CD4-positive, alpha-beta T cell (primary cell): ENCODE data around the gene SHCBP1L. TPM values are rescaled to one million over a fixed set of nuclear protein-coding genes. Genes with fewer than 3 reads are reported as not detected.

Experiments
- ATAC-seq: fragments of 200-7000 bp; cut with Tn5 transposase; one replicate; pipeline ENCODE4 v1.10.0; 2022; ENCODE audit warnings: mild to moderate bottlenecking; ENCODE audit not compliant: poor library complexity
- CTCF ChIA-PET: fragments of 350-600 bp; sonication (Branson Sonifier 250); formaldehyde crosslinking; loops from one replicate; lab custom pipeline; 2021; ENCODE audit warnings: antibody characterized with exemption, inconsistent platforms; lab: Charles Lee
- POLR2A ChIA-PET: fragments of 350-600 bp; sonication (Branson Sonifier 250); formaldehyde crosslinking; loops from one replicate; lab custom pipeline; 2021; ENCODE audit warnings: antibody characterized with exemption, inconsistent platforms; lab: Charles Lee
- DNase-seq, 14 experiments: peaks; one replicate each; pipeline ENCODE4 v3.0.0-alpha.2; 2013 to 2020; ENCODE audit warnings: mixed read lengths in 2 of 14
- H3K27ac ChIP-seq, 2 donors: one replicate each; pipeline versions ENCODE4 v1.5.1 to v1.7.0; 2013; ENCODE audit warnings: low read length in 2 of 2, low read depth in 1 of 2, mild to moderate bottlenecking in 1 of 2
- H3K27me3 ChIP-seq, 2 experiments: 1 replicate in 1 of 2; 2 replicates in 1 of 2; pipeline versions ENCODE4 v1.6.1 to v1.7.0; 2013; ENCODE audit warnings: low read length in 2 of 2, control low read depth in 1 of 2, mild to moderate bottlenecking in 1 of 2, moderate library complexity in 1 of 2; ENCODE audit not compliant: insufficient read depth in 2 of 2, control insufficient read depth in 1 of 2
- H3K36me3 ChIP-seq: one replicate; pipeline ENCODE4 v1.6.1; 2013; ENCODE audit warnings: low read length, control low read depth; ENCODE audit not compliant: insufficient read depth
- H3K4me1 ChIP-seq: one replicate; pipeline ENCODE4 v1.6.1; 2013; ENCODE audit warnings: low read length, control low read depth; ENCODE audit not compliant: insufficient read depth
- H3K4me3 ChIP-seq: one replicate; pipeline ENCODE4 v1.5.1; 2013; ENCODE audit warnings: mild to moderate bottlenecking, low read length, moderate library complexity
- H3K9me3 ChIP-seq, 2 experiments: 1 replicate in 1 of 2; 2 replicates in 1 of 2; pipeline versions ENCODE4 v1.6.1 to v1.7.0; 2013; ENCODE audit warnings: low read length in 2 of 2, mild to moderate bottlenecking in 2 of 2, control low read depth in 1 of 2, moderate library complexity in 1 of 2; ENCODE audit not compliant: control insufficient read depth in 1 of 2, insufficient read depth in 1 of 2
- H3K27ac Mint-ChIP-seq: one replicate; pipeline ENCODE4 v1.8.0; 2020; ENCODE audit warnings: mixed read lengths
- H3K27me3 Mint-ChIP-seq: one replicate; pipeline ENCODE4 v1.8.0; 2021; ENCODE audit warnings: mixed read lengths
- H3K36me3 Mint-ChIP-seq: one replicate; pipeline ENCODE4 v1.8.0; 2021; ENCODE audit warnings: low read depth, mixed read lengths
- H3K4me1 Mint-ChIP-seq: one replicate; pipeline ENCODE4 v1.8.0; 2021; ENCODE audit warnings: low read depth, mixed read lengths
- H3K4me3 Mint-ChIP-seq: one replicate; pipeline ENCODE4 v1.8.0; 2020; ENCODE audit warnings: mild to moderate bottlenecking, mixed read lengths
- H3K9me3 Mint-ChIP-seq: one replicate; pipeline ENCODE4 v1.8.0; 2020; ENCODE audit warnings: mixed read lengths
- intact Hi-C, 2 experiments: fragments of 100-400 bp; cut with DNase I in 1 of 2; cut with micrococcal nuclease in 1 of 2; formaldehyde crosslinking; loops; one replicate each; pipeline versions ENCODE4 v1.15.1 to v1.9.0; 2023 to 2025; cut with DNase I, micrococcal nuclease
- total RNA-seq, 174 experiments: library from RNA in 2 of 174; stranded (reverse) in 2 of 174; gene quantifications; one replicate each; pipeline ENCODE4 v1.2.3 and lab custom pipeline; 2021 to 2026
- TF ChIP-seq, protein P1 (sequence below): fragments of 200-600 bp; IDR thresholded peaks from one replicate; pipeline ENCODE4 v1.8.0; 2022; ENCODE audit warnings: antibody characterized with exemption, mild to moderate bottlenecking

Gene SHCBP1L
- total RNA-seq, 2 experiments from 2014 or later, result not detected

GRCh38 chr1:182862827-182863226 lies 90.1 kb downstream of the SHCBP1L start:
- peaks cover 14% of the 10 kb centered on the region for H3K4me1 Mint-ChIP-seq
- H3K27me3 ChIP-seq, result no peaks in the 10 kb centered on the region
- ChIA-PET POLR2A (no interaction called here), CTCF (no interaction called here)
- no peak overlapping the region for H3K27ac Mint-ChIP-seq
- DNase-seq (no peak), ATAC-seq (no peak)
- H3K27me3 Mint-ChIP-seq, result no peaks in the 10 kb centered on the region
- peaks cover 98% of the 10 kb centered on the region for H3K36me3 Mint-ChIP-seq
- peaks cover 100% of the 10 kb centered on the region for H3K36me3 ChIP-seq
- H3K4me1 ChIP-seq, result no peaks in the 10 kb centered on the region
- no peaks in the 10 kb centered on the region for H3K9me3 Mint-ChIP-seq
- H3K4me3 ChIP-seq, result no peak overlapping the region
- intact Hi-C loops, result loop anchor here in 1 of 2 experiments (10.0 kb wide), 1 partner anchor 1842 kb away; no protein-coding TSS in a partner anchor
- TF ChIP-seq, protein P1, sequence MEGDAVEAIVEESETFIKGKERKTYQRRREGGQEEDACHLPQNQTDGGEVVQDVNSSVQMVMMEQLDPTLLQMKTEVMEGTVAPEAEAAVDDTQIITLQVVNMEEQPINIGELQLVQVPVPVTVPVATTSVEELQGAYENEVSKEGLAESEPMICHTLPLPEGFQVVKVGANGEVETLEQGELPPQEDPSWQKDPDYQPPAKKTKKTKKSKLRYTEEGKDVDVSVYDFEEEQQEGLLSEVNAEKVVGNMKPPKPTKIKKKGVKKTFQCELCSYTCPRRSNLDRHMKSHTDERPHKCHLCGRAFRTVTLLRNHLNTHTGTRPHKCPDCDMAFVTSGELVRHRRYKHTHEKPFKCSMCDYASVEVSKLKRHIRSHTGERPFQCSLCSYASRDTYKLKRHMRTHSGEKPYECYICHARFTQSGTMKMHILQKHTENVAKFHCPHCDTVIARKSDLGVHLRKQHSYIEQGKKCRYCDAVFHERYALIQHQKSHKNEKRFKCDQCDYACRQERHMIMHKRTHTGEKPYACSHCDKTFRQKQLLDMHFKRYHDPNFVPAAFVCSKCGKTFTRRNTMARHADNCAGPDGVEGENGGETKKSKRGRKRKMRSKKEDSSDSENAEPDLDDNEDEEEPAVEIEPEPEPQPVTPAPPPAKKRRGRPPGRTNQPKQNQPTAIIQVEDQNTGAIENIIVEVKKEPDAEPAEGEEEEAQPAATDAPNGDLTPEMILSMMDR, result no peak
- no peak overlapping the region for H3K4me3 Mint-ChIP-seq
- H3K27ac ChIP-seq, result no peak overlapping the region
- no peaks in the 10 kb centered on the region for H3K9me3 ChIP-seq

GRCh38 chr1:182861994-182862393 lies 91.0 kb downstream of the SHCBP1L start:
- Mint-ChIP-seq H3K9me3 (no peaks in the 10 kb centered on the region), H3K4me3 (no peak overlapping the region), H3K36me3 (peaks cover 98% of the 10 kb centered on the region), H3K27me3 (no peaks in the 10 kb centered on the region), H3K27ac (no peak overlapping the region), H3K4me1 (peaks cover 18% of the 10 kb centered on the region)
- H3K27me3 ChIP-seq, result no peaks in the 10 kb centered on the region
- intact Hi-C loops, result loop anchor here in 1 of 2 experiments (10.0 kb wide), 1 partner anchor 1843 kb away; no protein-coding TSS in a partner anchor
- no peak for DNase-seq
- peaks cover 100% of the 10 kb centered on the region for H3K36me3 ChIP-seq
- H3K9me3 ChIP-seq, result no peaks in the 10 kb centered on the region
- no peaks in the 10 kb centered on the region for H3K4me1 ChIP-seq
- TF ChIP-seq, protein P1, result no peak
- no peak overlapping the region for H3K27ac ChIP-seq
- ChIA-PET POLR2A (no interaction called here), CTCF (no interaction called here)
- ATAC-seq, result peak; percentile 24
- no peak overlapping the region for H3K4me3 ChIP-seq

DNA sequence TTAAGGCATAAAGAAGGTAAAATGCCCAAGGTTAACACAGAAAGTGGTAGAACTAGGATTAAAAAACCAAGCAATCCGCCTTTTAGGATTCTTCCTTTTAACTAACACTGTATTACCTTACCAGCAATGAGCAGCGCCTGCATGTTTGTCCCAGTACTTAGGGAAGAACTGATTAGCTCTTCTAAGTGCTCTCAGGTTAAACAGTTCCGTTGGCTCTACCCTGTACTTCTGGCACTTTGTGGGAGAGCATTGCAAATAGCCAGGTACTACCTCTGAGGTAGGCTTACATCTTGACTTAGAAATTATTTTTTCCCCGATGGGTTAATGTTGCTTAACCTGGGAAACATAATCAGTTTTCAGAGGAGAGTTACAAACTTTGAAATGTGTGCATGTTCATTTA lies 92.3 kb downstream of the SHCBP1L start:
- intact Hi-C loops, result loop anchor here in 1 of 2 experiments (10.0 kb wide), 1 partner anchor 1844 kb away; no protein-coding TSS in a partner anchor

More for the DNA sequence above, 92.3 kb downstream of the SHCBP1L start:
- Mint-ChIP-seq H3K4me1 (peaks cover 19% of the 10 kb centered on the region), H3K4me3 (no peak overlapping the region), H3K9me3 (no peaks in the 10 kb centered on the region), H3K36me3 (peaks cover 98% of the 10 kb centered on the region), H3K27me3 (no peaks in the 10 kb centered on the region), H3K27ac (no peak overlapping the region)
- DNase-seq, result no peak
- peaks cover 100% of the 10 kb centered on the region for H3K36me3 ChIP-seq
- H3K4me3 ChIP-seq, result no peak overlapping the region
- TF ChIP-seq, protein P1, result no peak
- ChIA-PET POLR2A (no interaction called here), CTCF (interaction anchor here (1.1 kb wide), 1 partner anchor 8 kb away, joined by 3 read pairs; no protein-coding TSS in a partner anchor)
- no peaks in the 10 kb centered on the region for H3K4me1 ChIP-seq
- H3K27ac ChIP-seq, result no peak overlapping the region
- ATAC-seq, result no peak
- no peaks in the 10 kb centered on the region for H3K27me3 ChIP-seq
- no peaks in the 10 kb centered on the region for H3K9me3 ChIP-seq
